ENCODE results near the gene PROCA1.
"Not testable (repeated sequence)": the region's sequence is repeated elsewhere in the genome, so short reads cannot be mapped to it uniquely, and the experiment has no call there.

DNA sequence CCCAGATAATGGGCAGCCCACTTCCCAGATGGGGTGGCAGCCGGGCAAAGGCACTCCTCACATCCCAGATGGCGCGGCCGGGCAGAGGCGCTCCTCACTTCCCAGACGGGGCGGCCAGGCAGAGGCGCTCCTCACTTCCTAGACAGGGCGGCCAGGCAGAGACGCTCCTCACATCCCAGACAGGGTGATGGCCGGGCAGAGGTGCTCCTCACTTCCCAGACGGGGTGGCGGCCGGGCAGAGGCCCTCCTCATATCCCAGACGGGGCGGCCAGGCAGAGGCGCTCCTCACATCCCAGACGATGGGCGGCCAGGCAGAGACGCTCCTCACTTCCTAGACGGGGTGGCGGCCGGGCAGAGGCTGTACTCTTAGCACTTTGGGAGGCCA is 52.2 kb downstream of the PROCA1 start:
- TF ChIP-seq, protein P1, sequence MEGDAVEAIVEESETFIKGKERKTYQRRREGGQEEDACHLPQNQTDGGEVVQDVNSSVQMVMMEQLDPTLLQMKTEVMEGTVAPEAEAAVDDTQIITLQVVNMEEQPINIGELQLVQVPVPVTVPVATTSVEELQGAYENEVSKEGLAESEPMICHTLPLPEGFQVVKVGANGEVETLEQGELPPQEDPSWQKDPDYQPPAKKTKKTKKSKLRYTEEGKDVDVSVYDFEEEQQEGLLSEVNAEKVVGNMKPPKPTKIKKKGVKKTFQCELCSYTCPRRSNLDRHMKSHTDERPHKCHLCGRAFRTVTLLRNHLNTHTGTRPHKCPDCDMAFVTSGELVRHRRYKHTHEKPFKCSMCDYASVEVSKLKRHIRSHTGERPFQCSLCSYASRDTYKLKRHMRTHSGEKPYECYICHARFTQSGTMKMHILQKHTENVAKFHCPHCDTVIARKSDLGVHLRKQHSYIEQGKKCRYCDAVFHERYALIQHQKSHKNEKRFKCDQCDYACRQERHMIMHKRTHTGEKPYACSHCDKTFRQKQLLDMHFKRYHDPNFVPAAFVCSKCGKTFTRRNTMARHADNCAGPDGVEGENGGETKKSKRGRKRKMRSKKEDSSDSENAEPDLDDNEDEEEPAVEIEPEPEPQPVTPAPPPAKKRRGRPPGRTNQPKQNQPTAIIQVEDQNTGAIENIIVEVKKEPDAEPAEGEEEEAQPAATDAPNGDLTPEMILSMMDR (IDR thresholded peaks at IDR 0.05; ENCODE audit: insufficient read depth, low read depth, low read length) = not testable (repeated sequence)
- TF ChIP-seq EZH2 (IDR thresholded peaks at IDR 0.05; ENCODE audit: insufficient read depth, low read length) = not testable (repeated sequence)
